Colonic mucosa (tissue), 4 donors: ENCODE results near the gene GRM7. TPM values are rescaled to one million over a fixed set of nuclear protein-coding genes. Genes with fewer than 3 reads are reported as not detected.

Experiments used
- DNase-seq: peaks from one replicate; pipeline ENCODE4 v3.0.0-alpha.2; 2020
- H3K27ac ChIP-seq: fragments of 200-600 bp; one replicate; pipeline ENCODE4 v1.8.0; 2021
- H3K27me3 ChIP-seq: fragments of 200-600 bp; one replicate; pipeline ENCODE4 v1.8.0; 2021
- H3K36me3 ChIP-seq: fragments of 200-600 bp; one replicate; pipeline ENCODE4 v1.8.0; 2021
- H3K4me1 ChIP-seq: fragments of 200-600 bp; one replicate; pipeline ENCODE4 v1.8.0; 2021; ENCODE audit warnings: mild to moderate bottlenecking
- H3K4me3 ChIP-seq: fragments of 200-600 bp; one replicate; pipeline ENCODE4 v1.8.0; 2021
- H3K9ac ChIP-seq, 2 donors: one replicate each; pipeline ENCODE4 v1.7.0; 2013; ENCODE audit warnings: control low read depth in 2 of 2, low read depth in 2 of 2, low read length in 2 of 2
- H3K9me3 ChIP-seq: fragments of 200-600 bp; one replicate; pipeline ENCODE4 v1.8.0; 2021
- CTCF ChIP-seq: fragments of 200-600 bp; IDR thresholded peaks from one replicate; pipeline ENCODE4 v1.8.0; 2022; ENCODE audit warnings: antibody characterized with exemption, mild to moderate bottlenecking
- intact Hi-C: fragments of 100-400 bp; cut with DNase I; formaldehyde crosslinking; loops from one replicate; pipeline ENCODE4 v1.14.1; 2022
- total RNA-seq, 2 donors: library from RNA; stranded (reverse); fragmentation: NEBNext Ultra II Directional in 1 of 2; extraction: Animal tissue kit (Norgen Biotek cat#: 25700) in 1 of 2; gene quantifications; one replicate each; pipeline ENCODE4 v1.2.1, GENCODE V29; 2021
- donor health status: healthy.
- donor health status: DM: no; HTN: no; CAD: no.
- donor health status: DM: no; HTN: no; CAD: no.

GRM7 gene
- total RNA-seq, 2 donors from 2014 or later = 0.15 to 0.66 TPM

- H3K27ac ChIP-seq = no peak overlapping the region
- no peaks in the 10 kb centered on the region for H3K27me3 ChIP-seq
- no peak for TF ChIP-seq CTCF
- no peaks in the 10 kb centered on the region for H3K4me1 ChIP-seq
- no peak overlapping the region for H3K9ac ChIP-seq
- intact Hi-C loops = no loop called here
- no peak overlapping the region for H3K4me3 ChIP-seq
- no peaks in the 10 kb centered on the region for H3K36me3 ChIP-seq
- no peaks in the 10 kb centered on the region for H3K9me3 ChIP-seq
- no peak for DNase-seq
Measured at GRCh38 chr3:6965881-6966280, 105.0 kb downstream of the GRM7 start.

- no peak for DNase-seq
- intact Hi-C loops = no loop called here
- H3K9me3 ChIP-seq = no peaks in the 10 kb centered on the region
- H3K4me3 ChIP-seq = no peak overlapping the region
- H3K9ac ChIP-seq = no peak overlapping the region
- H3K27me3 ChIP-seq = no peaks in the 10 kb centered on the region
- H3K27ac ChIP-seq = no peak overlapping the region
- no peaks in the 10 kb centered on the region for H3K4me1 ChIP-seq
- no peaks in the 10 kb centered on the region for H3K36me3 ChIP-seq
- TF ChIP-seq CTCF = no peak
Measured at GRCh38 chr3:6971933-6972332, 111.0 kb downstream of the GRM7 start.

- Histone ChIP-seq H3K4me1 (no peaks in the 10 kb centered on the region), H3K27me3 (no peaks in the 10 kb centered on the region), H3K9ac (no peak overlapping the region), H3K9me3 (no peaks in the 10 kb centered on the region), H3K27ac (no peak overlapping the region), H3K36me3 (no peaks in the 10 kb centered on the region), H3K4me3 (no peak overlapping the region)
- intact Hi-C loops = no loop called here
- TF ChIP-seq CTCF = no peak
- no peak for DNase-seq
Measured at GRCh38 chr3:6985848-6986247, 124.9 kb downstream of the GRM7 start.

GRCh38 chr3:6989608-6990291 lies 128.8 kb downstream of the GRM7 start:
- intact Hi-C loops = no loop called here
- no peak for TF ChIP-seq CTCF
- Histone ChIP-seq H3K9me3 (no peaks in the 10 kb centered on the region), H3K36me3 (no peaks in the 10 kb centered on the region), H3K9ac (no peak overlapping the region), H3K4me1 (no peaks in the 10 kb centered on the region), H3K4me3 (no peak overlapping the region), H3K27ac (no peak overlapping the region), H3K27me3 (no peaks in the 10 kb centered on the region)
- DNase-seq = no peak

- no peak overlapping the region for H3K9ac ChIP-seq
- H3K4me1 ChIP-seq = no peaks in the 10 kb centered on the region
- H3K36me3 ChIP-seq = no peaks in the 10 kb centered on the region
- no peak overlapping the region for H3K4me3 ChIP-seq
- no peak for TF ChIP-seq CTCF
- H3K9me3 ChIP-seq = no peaks in the 10 kb centered on the region
- intact Hi-C loops = no loop called here
- no peaks in the 10 kb centered on the region for H3K27me3 ChIP-seq
- DNase-seq = no peak
- H3K27ac ChIP-seq = no peak overlapping the region
Measured at GRCh38 chr3:6994081-6994668, 133.3 kb downstream of the GRM7 start.
